T-helper 2 cell (primary cell): Measurements from ENCODE around the gene ZG16B.

Source experiments
- DNase-seq, 5 experiments: peaks; one replicate each; pipeline versions ENCODE4 v3.0.0 to v3.0.0-alpha.2; 2012 to 2022

ZG16B gene

DNA sequence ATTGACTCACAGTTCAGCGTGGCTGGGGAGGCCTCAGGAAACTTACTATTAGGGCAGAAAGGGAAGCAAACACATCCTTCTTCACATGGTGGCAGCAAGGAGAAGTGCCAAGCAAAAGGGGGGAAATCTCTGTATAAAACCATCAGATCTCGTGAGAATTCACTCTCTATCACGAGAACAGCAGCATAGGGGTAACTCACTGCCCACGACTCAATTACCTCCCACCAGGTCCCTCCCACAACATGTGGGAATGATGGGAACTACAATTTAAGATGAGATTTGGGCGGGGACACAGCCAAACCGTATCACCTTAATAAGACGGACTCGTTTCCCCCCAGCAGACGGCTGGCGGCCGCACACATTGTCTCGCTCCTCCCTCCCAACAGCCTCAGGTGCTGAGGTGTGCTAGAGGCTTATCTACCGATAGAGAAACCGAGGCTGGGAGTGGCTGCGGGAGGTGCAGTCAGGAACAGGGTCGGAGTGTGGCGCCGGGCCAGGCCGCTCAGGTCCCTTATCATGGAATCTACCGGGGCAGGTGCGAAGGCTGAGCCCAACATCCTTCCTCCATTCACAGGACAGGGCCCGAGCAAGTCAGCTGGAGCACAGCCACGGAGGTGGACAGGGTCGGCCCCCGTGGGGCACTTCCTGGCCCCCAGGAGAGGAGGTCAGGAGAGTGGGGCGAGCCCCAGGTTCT, 4.9 kb upstream of the ZG16B start:
- DNase-seq: no peak

DNA sequence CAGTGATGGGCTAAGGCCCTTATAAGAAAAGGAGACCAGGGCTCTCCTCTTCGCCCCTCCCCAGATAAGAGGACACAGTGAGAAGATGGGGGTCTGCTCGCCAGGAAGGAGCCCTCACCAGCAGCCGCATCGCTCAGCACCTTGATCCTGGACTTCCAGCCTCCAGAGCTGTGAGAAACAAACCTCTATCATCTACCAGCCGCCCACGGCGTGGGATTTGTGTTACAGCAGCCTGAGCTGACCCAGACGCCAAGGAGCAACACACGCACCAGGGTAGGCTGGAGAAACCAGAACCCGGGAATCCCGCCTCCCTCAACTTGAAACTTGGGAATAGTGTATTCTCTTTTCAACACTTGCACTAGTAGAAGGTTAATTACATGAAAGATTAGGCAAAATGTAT, 4.2 kb upstream of the ZG16B start:
- no peak for DNase-seq

DNA sequence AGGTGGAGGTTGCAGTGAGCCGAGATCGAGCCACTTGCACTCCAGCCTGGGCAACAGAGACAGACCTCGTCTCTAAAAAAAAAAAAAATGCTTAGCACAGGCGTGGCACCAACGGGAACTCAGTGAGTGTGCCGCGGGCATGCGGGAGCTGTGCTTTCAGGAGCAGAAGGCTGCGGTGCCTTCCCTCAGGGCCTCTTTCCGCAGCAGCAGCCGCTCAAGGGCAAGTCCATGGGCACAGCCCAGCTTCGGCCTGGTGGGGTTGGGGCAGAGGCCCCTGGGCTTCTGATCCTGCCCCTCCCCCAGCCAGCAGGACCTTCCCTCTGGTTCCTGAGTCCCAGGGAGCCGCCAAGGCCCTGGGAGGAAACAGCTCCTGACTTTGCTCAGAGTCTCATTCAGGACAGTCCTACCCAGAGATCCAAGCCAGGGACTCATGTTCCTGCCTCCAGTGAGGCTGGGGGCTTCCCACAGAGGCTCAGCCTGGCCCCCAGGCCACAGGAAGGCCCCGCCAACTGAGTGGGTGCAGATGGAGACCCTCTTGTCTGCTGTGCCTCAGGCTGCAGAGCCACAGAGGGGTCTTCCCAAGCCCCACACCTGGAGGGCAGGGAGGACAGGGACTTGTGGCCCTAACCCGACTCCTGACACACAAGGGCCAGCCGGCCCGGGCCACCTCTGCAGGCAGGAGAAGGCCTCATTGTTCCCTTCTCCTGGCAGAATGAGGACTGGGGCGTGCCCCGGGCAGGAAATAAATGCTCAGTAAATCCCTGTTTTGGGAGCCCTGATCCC, 3.3 kb upstream of the ZG16B start:
- DNase-seq: no peak

DNA sequence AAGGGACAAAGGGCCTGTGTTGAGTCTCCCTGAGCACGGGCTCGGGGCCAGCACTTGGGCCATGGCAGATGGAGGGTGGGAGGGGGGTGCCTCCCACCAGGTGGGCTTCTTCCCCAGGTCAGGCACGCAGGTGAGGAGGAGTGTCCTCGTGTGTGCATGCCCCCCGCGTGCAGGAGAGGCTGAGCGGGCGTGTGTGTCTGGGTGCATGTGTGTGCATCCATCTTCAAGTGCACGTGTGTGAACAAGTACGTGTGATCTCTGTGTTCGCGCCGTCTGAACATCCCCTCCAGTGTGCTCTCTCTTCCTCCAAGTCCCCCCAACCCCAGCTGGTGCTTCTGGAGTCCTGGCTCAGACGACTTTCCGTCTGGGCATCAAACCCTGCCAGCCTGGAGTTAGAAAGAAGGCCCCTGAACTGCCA, 2.7 kb upstream of the ZG16B start:
- no peak for DNase-seq

DNA sequence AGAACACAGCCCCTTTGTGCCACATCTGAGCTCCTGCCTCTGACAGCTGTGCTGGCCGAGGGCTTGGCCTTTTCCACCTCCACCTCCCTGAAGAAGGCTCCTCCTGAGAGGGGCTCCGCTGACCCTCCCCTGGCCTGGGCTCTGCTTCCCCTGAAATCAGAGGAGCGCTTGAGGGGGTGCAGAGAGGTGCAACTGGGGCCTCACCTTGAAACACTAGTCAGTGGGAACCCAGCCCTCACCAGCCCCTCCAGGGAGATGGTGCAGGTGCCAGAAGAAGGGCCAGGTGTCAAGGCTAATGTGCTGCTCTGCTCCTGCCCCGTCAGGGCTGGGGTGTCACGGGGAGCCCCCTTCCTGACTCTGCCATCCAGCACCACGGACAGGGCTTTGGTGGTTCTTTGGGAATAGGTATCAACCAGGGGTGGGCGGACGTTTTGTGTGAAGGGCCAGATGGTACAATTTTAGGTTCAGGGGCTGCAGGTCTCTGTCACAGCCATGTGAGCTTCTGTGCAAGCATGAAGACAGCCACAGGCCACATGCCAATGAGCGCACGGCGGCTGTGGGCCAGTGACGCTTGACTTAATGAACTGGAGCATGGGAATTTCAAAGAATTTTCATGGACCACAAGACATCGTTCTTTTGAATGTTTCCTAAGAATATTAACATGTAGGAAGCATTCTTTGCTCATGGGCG, 2.1 kb upstream of the ZG16B start:
- no peak for DNase-seq

DNA sequence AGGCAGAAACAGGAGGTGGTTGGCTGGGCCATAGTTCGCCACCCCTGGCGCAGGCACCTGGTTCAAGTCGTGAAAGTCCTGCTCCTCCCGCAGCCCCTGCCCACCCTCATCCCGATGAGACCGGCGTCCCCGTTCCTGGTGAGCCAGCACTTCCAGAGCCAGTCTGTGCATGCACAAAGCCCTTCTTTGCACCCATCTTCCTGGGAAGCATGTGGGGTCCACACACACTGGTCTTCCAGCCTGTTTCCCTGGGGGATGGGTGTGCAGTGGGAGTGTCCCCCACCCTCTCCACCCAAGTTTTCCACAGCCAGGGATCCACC, 1.6 kb upstream of the ZG16B start:
- DNase-seq: no peak

DNA sequence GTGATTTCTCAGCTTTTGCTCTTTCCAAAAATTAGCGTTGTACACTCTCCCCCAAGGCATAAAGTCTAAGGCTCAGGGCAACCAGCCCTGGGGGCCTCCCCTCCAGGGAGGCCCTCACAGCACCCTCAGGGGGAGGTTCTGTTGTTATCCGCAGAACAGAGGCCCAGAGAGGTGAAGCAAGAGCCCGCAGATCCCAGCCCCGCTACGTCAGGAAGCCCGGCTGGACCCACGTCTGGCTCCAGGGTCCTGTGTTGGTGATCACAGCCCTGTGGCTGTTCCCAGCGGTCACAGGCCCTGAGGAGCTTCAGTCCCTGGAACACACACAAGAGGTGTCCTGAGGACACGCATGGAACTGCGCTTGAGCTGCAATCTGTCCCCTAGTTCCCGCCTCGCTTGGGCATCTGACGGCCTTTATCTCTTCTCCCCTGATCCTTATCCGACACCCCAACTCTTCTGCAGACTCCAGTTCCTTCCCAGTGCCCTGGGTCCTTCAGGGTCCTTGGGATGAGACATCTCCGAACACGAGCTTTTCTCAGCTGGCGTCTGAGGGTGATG, 1.1 kb upstream of the ZG16B start:
- no peak for DNase-seq

DNA sequence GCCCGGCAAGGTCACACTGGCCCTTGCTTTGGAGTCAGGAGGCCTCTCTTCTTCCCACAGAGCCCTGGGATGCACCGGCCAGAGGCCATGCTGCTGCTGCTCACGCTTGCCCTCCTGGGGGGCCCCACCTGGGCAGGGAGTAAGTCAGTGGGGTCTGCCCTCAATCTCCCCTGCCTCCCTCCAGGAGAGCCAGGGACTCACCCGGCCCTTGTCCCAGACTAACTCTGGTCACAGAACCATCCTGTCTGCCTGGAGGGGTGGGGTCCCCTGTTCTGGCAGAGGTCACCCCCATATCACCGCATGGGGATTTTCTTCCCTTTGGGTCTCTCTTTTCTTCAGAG, 222 bp downstream of the ZG16B start:
- no peak for DNase-seq

DNA sequence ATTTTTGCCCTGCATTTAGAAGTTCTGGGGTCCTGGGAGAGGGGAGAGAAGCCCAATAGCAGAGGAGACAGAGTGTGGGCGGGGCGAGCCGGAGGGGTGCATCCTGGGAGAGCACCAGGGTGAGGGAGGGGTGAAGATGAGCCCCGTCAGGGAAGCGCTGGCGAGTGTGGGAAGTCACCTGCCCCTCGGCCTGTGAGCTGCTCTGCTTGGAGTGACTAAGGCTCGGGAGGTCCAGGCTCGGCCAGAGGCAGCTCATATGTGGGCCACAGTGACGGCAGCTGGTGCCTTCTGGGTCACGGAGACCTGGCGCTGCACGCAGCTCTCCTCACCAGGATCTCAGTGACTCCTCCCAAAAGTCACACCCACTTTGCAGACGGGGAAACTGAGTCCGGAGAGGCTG, 1.1 kb downstream of the ZG16B start:
- no peak for DNase-seq

DNA sequence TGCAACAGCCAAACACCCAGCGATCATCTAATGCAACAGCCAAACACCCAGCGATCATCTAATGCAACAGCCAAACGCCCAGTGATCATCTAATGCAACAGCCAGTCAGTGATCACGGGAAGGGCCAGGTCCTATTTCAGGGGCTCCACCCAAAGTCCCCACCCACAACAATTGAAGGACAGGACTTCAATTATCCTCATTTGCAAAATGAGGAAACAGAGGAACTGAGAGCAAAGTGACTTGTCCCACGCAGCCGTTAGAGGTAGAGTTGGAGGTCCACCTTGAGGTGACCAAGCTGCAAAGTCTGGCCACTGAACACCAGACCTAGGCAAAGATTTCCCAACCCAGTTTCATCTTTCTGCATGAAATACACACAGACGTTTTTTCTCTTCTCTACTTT, 3.7 kb downstream of the ZG16B start:
- no peak for DNase-seq

DNA sequence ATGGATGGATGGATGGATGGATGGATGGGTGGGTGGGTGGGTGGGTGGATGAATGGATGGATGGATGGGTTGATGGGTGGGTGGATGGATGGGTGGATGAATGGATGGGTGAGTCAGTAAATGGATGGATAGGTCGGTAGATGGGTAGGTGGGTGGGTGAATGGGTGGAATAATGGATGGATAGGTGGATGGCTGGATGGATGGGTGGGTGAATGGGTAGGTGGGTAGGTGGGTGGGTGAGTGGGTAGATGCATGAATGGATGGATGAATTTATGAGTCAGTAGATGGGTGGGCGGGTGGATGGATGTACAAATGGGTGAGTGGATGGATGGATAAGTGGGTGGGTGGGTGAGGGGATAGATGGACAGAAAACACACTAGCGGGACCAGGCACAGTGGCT, 4.9 kb downstream of the ZG16B start:
- DNase-seq: no peak

DNA sequence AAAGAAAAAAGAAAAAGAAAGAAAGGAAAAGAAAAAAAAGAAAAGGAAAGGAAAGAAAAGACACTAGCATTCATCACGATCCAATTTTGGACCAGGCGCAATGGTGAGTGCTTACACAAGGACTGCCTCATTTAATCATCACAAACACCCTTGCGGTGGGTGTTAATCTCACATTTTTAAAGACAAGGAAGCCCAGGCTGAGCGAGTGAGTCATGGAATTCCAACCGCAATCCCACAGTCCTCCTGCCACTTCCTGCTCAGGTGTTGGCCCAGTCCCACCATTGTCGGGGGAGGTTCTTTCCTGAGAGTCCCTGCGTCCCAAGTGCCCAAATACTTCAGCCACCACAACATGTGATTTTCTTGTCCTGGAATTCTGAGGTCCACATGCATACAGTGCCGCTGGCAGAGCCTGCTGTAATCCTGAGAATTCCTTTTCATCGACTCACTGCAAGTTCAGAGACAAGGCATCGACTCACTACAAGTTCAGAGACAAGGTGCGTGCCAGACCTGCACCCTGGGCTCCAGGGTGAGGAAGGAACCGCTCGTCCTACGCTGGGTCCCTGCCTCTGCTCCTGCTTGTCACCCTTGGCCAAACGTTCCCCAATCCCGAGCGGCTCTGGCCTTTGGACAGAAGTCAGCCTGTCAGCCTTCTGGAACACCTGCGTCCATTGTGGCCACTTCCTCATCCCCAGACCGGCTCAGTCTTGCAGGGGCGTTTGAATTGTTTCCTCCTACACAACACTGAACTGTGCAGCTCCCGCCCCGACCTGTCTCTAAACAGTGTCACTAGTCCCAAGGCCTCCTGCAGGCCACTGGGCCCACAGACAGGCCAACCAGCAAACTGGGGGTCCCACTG, 5.8 kb downstream of the ZG16B start:
- DNase-seq: no peak

DNA sequence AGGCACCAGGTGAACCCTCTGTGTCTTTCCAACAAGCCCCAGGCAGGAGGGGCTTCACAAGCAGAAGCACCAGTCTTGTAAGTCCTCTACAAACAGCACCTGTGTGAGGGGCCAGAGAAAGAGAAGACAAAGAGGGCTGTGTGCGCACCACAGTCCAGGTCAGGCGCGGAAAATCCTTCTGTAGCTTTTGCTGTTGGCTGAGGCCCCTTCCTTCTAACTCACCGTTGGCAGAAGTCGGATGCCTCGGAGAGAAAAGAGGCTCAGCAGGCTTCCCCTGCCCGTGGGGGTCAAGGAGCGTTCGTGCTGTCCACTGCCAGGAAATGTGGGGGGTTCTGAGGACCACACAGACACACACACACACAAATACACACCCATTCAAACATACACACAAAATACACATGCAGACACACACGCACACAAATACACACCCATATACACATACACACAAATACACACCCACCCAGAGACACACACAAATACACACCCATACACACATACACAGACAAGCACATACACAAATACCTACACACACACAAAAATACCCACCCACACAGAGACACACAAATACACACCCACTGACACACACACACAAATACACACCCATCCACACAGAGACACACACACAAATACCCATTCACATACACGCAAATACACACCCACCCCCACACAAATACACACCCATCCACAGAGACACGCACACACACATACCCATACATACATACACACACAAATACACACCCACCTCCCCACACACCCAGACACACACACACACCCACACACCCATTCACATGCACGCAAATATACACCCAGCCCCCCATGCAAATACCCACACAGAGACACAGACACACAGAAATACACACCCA, 6.8 kb downstream of the ZG16B start:
- no peak for DNase-seq

DNA sequence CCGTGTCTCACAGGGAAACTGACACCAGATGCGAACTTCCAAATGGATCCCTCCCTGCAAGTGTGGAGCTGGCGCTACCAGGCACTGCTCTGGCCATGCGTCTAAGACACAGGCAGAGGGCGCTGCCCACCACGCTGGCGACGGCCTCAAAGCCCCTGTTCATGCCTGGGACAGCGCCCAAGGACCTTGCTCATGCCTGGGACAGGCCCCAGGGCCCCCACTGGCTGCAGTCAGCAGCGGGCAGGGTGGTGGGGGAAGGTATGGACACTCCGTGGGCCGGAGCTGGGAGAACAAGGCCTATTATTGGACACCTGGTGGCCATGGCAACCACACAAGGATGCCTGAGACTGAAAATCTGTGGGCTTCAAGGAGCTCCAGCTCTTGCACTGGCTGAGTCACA, 8.8 kb downstream of the ZG16B start:
- peak in 4 of 5 experiments; percentile 26 to 55 (median 42) for DNase-seq

DNA sequence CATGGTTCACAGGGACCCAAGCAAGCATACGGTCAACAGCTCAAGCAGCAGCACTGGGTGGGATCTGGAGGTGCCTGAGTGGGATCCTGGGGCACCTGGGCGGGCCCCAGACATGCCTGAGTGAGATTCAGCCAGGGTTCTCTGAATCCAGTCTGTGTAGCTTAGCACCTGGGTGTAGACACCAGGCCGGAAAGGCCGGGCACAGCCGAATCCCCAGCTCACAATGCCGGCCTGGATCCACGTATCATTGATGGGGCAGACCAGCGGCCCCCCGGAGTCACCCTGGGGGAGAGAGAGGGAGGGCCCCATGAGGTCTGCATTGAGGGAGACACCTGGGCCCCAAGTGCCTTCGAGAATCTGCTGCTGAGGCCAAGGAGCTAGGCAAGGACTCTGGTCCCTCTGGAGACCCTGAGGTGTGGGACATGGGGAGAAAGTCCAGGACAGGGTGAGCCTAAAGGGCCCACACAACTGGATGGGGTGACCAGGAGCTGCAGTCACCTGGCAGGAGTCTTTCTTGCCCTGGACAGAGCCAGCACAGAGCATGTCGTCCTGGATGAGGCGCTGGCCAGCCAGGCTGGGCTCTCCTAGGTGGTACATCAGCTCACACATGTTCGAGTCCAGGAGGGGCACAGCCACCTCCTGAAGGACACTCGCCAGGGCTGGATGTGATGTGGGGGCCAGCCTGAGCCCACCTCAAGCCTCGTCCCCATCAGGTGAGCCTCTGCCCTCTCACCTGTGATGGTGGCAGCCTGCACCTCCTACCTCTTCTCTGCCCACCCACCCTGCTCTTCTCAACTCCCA, 9.7 kb downstream of the ZG16B start:
- DNase-seq: no peak

DNA sequence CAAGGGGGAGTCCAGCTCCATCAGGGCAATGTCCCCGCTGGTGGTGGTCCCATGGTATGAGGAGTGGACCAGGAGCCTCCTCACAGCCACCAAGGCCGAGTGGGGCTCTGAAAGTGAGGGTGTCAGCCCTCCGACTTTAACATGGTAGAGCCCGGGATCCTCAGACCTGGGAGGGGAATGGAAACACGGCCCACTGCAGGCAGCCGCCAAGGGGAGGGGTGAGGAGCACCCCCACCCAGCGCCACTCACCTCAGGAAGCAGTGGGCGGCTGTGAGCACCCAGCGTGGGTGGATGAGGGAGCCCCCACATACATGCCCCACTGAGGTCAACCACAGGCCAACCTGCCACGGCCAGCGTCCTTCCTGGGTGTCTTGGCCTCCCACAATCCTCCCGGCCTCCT, 10.8 kb downstream of the ZG16B start:
- DNase-seq: peak in 1 of 5 experiments; percentile 18

DNA sequence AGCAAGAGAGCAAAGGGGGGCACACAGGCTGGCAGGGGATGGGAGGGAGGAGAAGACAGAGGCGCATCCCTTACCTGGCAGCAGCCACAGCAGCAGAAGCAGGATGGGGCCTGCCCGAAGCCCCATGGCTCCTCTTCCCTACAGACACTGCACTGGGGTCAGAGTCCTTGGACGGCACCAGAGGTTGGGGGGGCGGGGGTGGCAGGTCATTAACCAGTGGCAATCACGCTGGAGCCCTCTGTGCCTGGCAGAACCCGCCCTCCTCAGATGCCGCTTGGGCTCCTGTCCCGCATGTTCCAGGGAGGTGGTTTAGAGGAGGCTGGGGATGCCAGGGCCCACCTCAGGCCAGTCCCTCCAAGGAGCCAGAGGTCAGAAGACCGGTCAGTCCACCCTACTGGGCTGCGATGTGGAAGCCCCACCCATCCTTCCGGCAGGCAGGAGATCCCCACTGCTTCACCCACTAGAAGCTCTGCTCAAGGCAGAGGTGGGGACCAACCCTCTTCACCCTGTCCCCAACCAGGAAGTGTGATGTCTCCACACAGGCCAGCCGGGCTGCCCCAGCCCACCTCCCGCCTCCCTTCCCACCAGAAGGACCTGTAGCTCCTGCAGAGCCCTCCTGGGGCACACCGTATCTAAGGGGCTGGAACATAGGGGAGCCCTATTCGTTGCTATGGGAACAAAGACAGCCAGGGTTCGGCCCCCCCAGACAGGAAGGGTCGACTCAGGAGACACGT, 11.7 kb downstream of the ZG16B start:
- DNase-seq: peak in 1 of 5 experiments; percentile 29

DNA sequence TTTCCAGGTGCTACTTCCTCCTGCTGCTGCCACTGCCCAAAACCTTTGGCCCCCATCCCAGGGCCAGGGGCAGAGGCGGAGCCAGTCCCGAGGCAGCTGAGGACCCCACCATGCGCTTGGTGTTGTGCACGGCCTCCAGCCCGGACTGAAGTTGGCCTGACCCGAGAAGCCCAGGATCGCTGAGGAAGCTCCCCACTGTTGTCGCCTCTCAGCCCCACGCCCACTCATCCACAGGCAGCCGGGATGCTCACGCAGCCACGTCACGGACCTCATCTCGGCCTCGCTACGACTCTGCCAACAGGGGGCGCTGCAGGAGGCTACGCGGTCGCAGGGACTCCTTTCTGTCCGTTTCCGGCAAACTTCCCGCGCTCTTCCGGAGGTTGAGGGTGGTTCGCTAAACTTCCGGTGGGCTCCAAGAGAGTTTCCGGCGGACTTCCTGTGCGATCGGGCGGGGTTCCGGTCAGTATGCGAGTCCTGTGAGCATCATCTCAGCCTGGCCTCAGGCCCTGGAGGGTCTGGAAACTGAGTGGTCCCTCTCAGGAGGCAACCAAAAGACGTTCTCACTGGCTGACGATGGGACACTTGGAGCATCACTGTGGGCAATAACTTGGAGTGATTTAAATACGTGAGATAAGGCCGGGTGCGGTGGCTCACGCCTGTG, 12.4 kb downstream of the ZG16B start:
- peak in 4 of 5 experiments; percentile 54 to 87 (median 73) for DNase-seq

DNA sequence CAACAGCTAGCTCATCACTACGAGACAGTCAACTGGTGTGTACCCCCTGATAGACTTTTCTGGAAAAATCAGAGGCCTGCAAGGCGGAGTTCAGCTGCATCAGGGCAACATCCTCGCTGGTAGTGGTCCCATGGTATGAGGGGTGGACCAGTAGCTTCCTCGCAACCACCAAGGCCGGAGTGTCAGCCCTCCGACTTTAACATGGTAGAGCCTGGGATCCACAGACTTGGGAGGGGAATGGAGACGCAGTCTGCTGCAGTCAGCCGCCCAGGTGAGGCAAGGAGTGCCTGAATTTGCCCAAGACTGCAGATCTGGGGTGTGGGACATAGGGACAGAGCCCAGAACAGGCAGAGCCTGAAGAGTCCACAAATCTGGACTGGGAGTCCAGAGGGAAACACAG, 13.4 kb downstream of the ZG16B start:
- no peak for DNase-seq

DNA sequence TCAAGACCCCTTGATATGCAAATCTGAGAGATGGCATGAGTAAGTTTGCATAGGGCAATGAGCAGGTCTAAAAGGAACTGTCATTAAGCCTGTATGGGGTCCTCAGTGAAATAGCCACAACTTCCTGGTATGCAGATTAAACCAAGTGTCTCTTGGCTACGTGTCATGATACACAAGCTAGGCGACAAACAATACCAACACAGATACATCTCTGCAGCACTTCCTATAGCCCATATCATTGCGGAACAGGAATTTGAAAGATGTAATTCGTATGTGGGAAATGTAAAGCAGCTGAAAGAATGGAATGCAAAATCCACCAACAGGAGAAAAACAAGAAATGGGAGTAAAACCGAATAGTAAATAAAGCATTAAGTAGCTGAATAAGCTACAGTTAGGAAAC, 15.0 kb downstream of the ZG16B start:
- DNase-seq: peak in 1 of 5 experiments; percentile 24
